Stromal cell of bone marrow (primary cell): ENCODE data around the gene ABRACL.

Experiments
- DNase-seq: peaks from one replicate; pipeline ENCODE4 v3.0.0-alpha.2; 2012; ENCODE audit warnings: low read depth

ABRACL gene

DNA sequence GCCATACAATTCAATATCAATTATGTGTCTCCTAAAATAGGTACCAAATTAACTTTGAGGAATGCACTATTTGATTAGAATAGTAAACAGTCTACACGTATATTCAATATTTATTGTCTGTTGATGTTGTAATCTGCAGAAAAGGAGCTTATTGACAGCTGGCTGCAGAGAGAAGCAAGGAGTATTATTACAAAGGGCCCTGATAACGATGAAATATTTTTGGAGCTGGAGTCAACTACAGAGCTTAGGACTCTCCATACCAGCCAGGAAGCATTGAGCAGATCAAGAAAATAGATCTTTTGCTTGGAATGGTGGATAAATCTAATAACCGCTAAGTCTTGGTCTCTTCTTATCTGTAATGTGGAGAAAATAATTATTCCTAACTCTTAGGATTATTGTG lies 25.5 kb downstream of the ABRACL start:
- DNase-seq, result no peak

DNA sequence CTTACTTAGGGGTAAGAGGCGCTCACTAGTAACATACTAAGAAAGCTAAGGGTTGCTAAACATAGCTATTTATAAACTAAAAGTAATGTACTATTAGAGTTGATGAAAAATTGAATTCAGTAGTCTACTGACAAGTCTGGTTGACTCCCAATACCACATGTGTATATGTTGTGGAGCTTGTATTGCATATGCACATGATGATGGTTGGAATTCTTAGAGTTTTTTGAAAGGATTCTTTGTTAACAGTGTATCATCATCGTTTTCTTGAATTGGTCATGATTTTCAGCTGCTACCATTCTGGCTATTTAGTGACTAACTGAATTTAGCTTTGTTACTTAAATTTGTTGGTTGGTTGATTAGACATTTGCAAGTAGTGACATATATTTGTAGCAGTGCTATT lies 27.2 kb downstream of the ABRACL start:
- DNase-seq, result no peak

DNA sequence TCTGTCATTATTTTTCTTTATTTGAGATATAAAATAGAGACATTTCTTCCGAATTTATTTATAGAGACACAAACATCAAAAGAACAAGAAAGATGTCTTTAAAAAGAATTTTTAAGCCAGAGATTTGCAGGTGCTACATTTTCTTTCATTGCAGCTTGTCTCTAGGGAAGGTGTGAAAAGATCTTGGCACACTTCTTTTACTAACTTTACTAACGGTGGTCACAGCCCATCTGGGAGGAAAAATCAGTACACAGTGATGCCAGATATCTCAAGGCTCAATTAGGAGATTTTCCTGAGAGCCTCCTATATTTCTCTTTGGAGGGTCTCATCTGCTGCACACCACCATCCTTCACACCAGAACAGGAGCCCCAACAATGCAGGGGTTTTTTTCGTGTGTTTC lies 29.5 kb downstream of the ABRACL start:
- DNase-seq, result no peak

DNA sequence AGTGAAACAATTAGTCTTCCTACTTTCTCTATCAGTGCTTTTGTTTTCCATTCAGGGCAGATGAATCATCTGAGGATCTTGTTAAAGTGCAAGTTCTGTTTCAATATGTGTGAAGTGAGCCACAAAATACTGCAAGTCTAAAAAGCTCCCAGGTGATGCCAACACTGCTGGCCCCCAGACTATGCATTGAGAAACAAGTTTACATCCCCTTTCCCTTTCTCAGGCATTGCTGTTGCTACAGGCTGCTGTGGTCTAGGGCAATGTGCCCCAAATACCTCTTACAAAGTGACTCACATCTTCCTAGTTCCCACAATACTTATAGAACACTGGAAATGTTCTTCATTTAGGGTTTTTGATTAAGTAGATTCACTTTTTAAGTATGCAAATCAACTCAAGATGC lies 31.8 kb downstream of the ABRACL start:
- DNase-seq, result peak; percentile 72

DNA sequence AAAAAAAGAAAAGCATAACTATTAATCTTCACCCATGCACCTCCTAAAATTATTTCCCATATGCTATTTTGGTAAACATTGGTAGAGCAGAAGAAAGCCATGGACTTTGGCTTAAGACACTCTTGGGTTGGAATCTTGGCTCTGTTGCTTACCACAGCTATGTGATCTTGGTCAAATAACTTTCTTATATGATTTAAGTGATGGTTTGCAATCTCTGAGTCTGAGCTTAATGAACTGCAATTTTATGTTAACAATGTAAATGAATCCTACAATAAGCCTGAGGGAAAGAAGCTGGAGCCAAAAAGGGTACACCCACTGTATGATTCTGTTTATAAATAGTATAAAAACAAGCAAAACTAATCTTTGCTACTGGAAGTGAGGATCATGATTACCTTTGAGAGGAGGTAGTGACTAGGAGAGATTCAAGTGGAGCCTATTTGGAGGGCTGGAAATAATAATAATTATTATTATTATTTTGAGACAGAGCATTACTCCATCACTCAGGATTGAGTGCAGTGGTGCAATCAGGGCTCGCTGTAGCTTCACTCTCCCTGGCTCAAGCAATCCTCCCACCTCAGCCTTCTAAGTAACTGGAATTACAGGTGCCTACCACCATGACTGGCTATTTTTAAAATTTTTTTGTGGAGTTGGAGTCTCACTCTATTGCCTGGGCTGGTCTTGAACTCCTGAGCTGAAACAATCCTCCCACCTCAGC lies 34.5 kb downstream of the ABRACL start:
- no peak for DNase-seq

DNA sequence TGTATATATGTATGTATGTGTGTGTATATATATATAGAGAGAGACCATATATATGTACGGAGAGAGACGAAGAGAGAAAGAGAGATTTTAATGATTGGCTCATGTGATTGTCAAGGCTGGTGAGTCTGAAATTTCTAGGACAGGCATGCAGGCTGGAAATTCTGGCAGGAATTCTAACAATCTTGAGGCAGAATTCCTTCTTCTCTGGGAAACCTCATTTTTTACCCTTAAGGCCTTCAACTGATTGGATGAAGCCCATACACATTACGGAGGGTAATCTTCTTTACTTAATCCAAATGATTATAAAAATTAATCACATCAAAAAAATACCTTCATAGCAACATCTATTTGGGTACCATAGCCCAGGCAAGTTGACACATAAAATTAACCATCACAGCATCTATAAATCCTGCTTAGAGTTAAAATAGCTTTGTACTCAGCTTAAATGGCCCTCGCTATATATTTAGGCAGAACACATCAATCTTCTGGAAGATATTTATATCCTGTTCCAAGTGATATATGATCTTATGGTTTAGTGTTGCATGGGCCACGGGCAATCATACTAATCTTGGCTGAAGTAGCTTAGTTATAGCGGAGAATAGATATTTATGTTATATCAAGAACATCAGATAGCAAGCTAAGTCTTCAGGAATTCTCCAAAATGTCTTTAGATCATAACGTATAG lies 36.6 kb downstream of the ABRACL start:
- DNase-seq, result no peak

DNA sequence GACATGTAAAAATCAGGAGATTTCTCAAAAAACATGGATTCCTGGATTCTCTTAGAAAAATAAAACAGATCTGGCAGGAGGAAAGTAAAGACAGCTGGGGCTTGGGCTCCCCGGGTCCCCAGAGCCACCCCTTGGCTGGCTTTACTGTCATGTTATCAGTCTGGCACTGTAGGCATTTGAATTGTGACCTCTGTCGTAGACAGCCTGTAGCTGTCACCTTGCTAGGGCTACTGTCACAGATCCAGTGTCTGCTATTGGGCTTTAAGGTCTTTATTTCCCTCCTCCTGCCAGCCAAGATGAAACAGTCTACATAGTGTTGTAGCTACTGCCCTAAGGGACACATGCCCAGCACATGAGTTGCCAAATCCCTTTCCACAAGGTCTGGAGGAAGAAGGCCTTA lies 37.5 kb downstream of the ABRACL start:
- no peak for DNase-seq

DNA sequence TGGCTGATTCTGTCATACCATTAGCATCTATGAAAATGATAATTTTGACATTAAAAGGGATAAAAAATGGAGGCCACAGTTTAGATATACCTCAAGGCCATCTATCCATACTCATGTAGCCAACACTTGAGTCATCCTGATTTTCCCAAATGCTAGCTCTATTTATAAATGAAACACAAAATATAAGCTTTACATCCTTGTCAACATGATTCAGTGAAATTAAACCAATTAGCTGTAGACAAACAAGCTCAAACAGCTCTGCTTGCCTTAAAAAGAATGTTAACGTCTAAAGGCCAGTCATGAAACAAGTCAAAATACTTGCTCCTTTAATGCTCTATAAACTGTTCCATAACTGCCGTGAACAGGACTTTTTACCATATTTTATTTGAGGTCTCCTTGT lies 40.3 kb downstream of the ABRACL start:
- DNase-seq, result no peak

DNA sequence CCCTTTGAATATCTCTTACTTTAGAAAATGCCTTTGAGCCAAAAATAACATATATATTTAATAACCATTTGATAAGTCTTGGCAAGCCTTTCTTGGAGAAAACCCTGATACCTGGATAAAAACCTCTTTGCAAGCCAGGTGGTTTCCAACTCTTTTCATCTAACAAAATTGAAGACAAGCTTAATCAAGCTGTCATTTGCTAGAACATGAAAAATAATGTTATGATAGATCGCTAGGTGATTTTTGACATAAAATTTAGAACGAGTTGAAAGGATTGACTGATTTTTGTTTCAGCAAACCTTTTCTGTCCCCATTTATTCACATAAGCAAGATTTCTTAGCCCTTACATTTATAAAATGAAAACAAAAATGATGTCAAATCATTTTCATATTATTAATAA lies 44.6 kb downstream of the ABRACL start:
- no peak for DNase-seq

DNA sequence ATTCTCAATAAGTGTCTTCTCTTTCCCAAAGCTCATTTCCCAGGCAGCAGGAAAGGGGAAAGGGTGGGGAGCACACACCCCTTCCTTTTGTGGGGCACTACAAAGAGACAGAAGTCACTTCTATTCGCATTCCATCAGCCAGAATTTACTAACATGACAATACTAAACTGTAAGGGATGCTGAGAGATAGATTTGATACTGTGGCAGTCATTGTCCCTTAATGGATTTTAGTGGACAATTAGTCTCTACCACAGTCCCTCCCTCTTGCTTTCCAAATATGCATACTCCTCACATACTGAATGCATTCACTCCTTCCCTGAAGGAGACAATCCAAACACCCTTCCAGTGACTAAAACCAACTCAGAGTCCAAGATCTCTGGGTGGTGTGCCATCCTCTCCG lies 50.5 kb downstream of the ABRACL start:
- no peak for DNase-seq

DNA sequence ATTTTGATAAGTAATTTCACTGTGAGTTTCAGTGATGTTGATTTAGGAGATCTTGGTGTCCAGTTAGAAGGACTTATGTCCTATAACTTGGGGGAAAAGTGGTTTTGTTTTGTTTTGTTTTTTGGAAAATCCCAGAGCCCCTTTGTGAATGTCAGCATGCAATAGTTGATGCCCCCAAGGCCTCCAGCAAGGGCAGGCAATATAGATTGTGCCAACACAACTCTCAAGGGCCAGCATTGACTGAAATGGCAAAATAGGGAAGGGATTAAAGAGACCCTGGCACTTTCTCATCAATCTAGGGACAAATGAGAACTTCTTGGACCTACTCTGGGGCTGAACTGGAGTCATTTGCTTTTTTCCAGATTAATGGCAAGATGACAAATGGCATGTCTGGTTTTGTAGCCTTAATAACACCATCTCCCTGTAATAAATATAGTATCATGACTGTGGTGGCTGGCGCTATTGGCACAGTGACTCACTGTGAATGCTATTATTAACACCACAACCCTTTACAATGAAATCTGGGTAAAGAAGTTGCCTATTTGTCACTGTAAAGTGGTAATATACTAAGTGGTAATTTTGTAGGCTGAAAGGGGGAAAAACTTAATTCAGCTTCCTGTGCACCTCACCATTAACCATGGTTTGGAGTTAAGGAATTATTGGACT lies 51.8 kb downstream of the ABRACL start:
- peak; percentile 15 for DNase-seq

DNA sequence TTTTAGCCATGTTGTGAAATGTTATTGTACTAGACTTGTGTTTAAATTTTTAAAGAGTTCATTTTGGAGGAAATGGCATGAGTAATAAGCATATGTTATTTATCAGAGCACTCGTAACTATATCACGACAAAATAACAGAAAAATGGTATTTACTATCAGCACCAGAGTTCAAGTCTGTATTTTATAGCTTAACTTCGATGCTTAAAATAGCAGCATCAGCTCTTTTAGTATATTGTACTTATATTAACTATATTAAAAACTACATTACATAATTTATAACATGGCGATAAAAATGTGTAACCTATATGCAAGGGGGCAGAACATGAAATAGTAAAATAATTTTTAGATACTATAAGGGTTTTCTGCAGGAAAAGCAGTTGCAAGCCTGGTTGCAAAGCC lies 52.9 kb downstream of the ABRACL start:
- no peak for DNase-seq

DNA sequence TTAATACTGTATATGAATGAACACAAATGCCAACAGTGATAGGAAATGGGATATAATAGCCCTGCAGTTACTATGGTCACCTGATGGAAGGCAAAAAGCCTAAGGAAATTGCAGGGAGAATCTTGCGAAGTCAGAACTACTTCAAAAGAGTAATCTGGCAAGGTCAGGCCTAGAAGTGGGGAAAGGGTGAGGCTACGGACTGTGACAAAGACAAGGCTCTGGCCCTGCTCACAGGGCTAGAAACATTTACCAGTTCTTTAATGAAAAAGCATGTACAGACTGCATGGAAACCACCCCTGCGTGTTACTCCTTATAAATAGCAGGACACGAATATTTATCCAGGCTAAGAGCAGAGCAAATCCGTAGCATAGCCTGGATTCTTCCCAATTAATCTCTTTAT lies 53.8 kb downstream of the ABRACL start:
- no peak for DNase-seq

DNA sequence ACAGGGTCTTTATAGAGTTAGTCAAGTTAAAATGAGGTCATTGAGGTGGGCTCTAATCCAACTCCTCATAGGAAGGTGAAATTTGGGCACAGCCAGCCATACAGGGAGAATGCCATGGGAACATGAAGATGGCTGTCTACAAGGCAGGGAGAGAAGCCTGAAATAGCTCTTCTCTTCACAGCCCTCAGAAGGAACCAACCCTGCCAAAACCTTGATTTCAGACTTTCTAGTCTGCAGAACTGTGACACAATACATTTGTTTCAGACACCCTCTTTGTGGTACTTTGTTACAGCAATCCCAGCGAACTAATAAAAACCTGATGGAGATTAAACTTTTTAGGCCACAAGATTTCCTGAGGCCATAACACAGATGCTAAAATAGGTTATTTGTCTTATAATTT lies 63.3 kb downstream of the ABRACL start:
- DNase-seq, result no peak
